T-helper 2 cell treated with Interferon-gamma antibody and Interleukin-4, amounts not matched to agents 100 ng/mL and 5 ng/mL, for 36 hours (primary cell): ENCODE results near the gene AKAP6. TPM values are rescaled to one million over a fixed set of nuclear protein-coding genes. Genes with fewer than 3 reads are reported as not detected.

ENCODE experiments used
- intact Hi-C: fragments of 100-400 bp; cut with micrococcal nuclease; formaldehyde crosslinking; loops from one replicate; pipeline ENCODE4 v1.15.1; 2023
- total RNA-seq: library from RNA; stranded (reverse); gene quantifications from 2 replicates; pipeline ENCODE4 v1.2.3, GENCODE V29; 2022

The AKAP6 gene
- total RNA-seq, 1 donor from 2014 or later, result 1.4 TPM

- intact Hi-C loops, result no loop called here
These were observed 75.9 kb downstream of the AKAP6 start for GRCh38 chr14:32404784-32405573.

GRCh38 chr14:32405856-32406255, 76.8 kb downstream of the AKAP6 start:
- intact Hi-C loops, result no loop called here

- intact Hi-C loops, result no loop called here
These were observed 78.0 kb downstream of the AKAP6 start for GRCh38 chr14:32407130-32407529.

GRCh38 chr14:32408018-32408417, 78.9 kb downstream of the AKAP6 start:
- intact Hi-C loops, result no loop called here

GRCh38 chr14:32412103-32412502, 83.0 kb downstream of the AKAP6 start:
- intact Hi-C loops, result no loop called here

- intact Hi-C loops, result no loop called here
These were observed 83.4 kb downstream of the AKAP6 start for GRCh38 chr14:32412532-32412931.

- intact Hi-C loops, result no loop called here
These were observed 85.0 kb downstream of the AKAP6 start for GRCh38 chr14:32413967-32414640.

GRCh38 chr14:32414808-32415255, 85.7 kb downstream of the AKAP6 start:
- intact Hi-C loops, result no loop called here

- intact Hi-C loops, result no loop called here
These were observed 89.0 kb downstream of the AKAP6 start for GRCh38 chr14:32417956-32418552.

- intact Hi-C loops, result no loop called here
These were observed 90.3 kb downstream of the AKAP6 start for GRCh38 chr14:32419429-32419828.

- intact Hi-C loops, result no loop called here
These were observed 92.7 kb downstream of the AKAP6 start for GRCh38 chr14:32421781-32422180.

GRCh38 chr14:32422440-32422839, 93.3 kb downstream of the AKAP6 start:
- intact Hi-C loops, result no loop called here

- intact Hi-C loops, result no loop called here
These were observed 96.9 kb downstream of the AKAP6 start for GRCh38 chr14:32426028-32426427.

GRCh38 chr14:32426586-32427388, 97.7 kb downstream of the AKAP6 start:
- intact Hi-C loops, result no loop called here

- intact Hi-C loops, result no loop called here
These were observed 98.8 kb downstream of the AKAP6 start for GRCh38 chr14:32427726-32428528.

GRCh38 chr14:32428875-32429274, 99.8 kb downstream of the AKAP6 start:
- intact Hi-C loops, result no loop called here

GRCh38 chr14:32430326-32430725, 101.2 kb downstream of the AKAP6 start:
- intact Hi-C loops, result no loop called here

GRCh38 chr14:32432813-32433538, 103.9 kb downstream of the AKAP6 start:
- intact Hi-C loops, result no loop called here

GRCh38 chr14:32434180-32434579, 105.1 kb downstream of the AKAP6 start:
- intact Hi-C loops, result no loop called here

- intact Hi-C loops, result no loop called here
These were observed 105.8 kb downstream of the AKAP6 start for GRCh38 chr14:32434880-32435279.
